DND-41 (cell line): ENCODE results near the gene MRPL9.
"Not testable (repeated sequence)": the region's sequence is repeated elsewhere in the genome, so short reads cannot be mapped to it uniquely, and the experiment has no call there.

ENCODE experiments used
- ATAC-seq: fragments of 200-7000 bp; cut with Tn5 transposase; 3 replicates; pipeline ENCODE4 v1.9.1; 2021; ENCODE audit warnings: low read depth; ENCODE audit not compliant: insufficient read depth
- DNase-seq: peaks from one replicate; pipeline ENCODE4 v3.0.0-alpha.2; 2020
- H2AFZ ChIP-seq: 2 replicates; pipeline ENCODE4 v1.6.0; 2012; ENCODE audit warnings: low read depth, low read length
- H3K27ac ChIP-seq: 2 replicates; pipeline ENCODE4 v1.5.1; 2012; ENCODE audit warnings: low read length, inconsistent platforms
- H3K27me3 ChIP-seq: fragments of 200-600 bp; sonication (generic); 2 replicates; pipeline ENCODE4 v1.6.0; 2012; ENCODE audit warnings: low read length, mild to moderate bottlenecking, inconsistent platforms; ENCODE audit not compliant: insufficient read depth, poor library complexity
- H3K36me3 ChIP-seq: 2 replicates; pipeline ENCODE4 v1.5.1; 2012; ENCODE audit warnings: low read length, inconsistent platforms; ENCODE audit not compliant: insufficient read depth
- H3K4me1 ChIP-seq: 2 replicates; pipeline ENCODE4 v1.5.1; 2012; ENCODE audit warnings: mild to moderate bottlenecking, low read length; ENCODE audit not compliant: insufficient read depth
- H3K4me2 ChIP-seq: 2 replicates; pipeline ENCODE4 v1.6.0; 2012; ENCODE audit warnings: mild to moderate bottlenecking, moderate library complexity, low read length, inconsistent platforms; ENCODE audit not compliant: insufficient read depth
- H3K4me3 ChIP-seq, 2 experiments: fragments of 200-600 bp in 1 of 2; shearing (Covaris generic) in 1 of 2; 2 replicates each; pipeline ENCODE4 v1.5.1; 2012 to 2016; ENCODE audit warnings: inconsistent platforms in 2 of 2, low read length in 2 of 2, mild to moderate bottlenecking in 2 of 2, low read depth in 1 of 2, moderate library complexity in 1 of 2
- H3K79me2 ChIP-seq: 2 replicates; pipeline ENCODE4 v1.6.0; 2012; ENCODE audit warnings: low read length, inconsistent platforms; ENCODE audit not compliant: insufficient read depth
- H3K9ac ChIP-seq: 2 replicates; pipeline ENCODE4 v1.6.0; 2012; ENCODE audit warnings: low read depth, mild to moderate bottlenecking, inconsistent platforms, low read length, moderate library complexity
- H3K9me3 ChIP-seq: 2 replicates; pipeline ENCODE4 v1.5.1; 2012; ENCODE audit warnings: low read length, moderate library complexity, mild to moderate bottlenecking, inconsistent platforms; ENCODE audit not compliant: insufficient read depth, severe bottlenecking
- H4K20me1 ChIP-seq: 2 replicates; pipeline ENCODE4 v1.6.0; 2012; ENCODE audit warnings: low read length; ENCODE audit not compliant: insufficient read depth
- CTCF ChIP-seq: IDR thresholded peaks from 2 replicates; pipeline ENCODE4 v1.5.1; 2012; ENCODE audit warnings: borderline replicate concordance, low read length, moderate library complexity, mild to moderate bottlenecking; ENCODE audit not compliant: poor library complexity, severe bottlenecking; ENCODE audit errors: extremely low read depth
- EZH2 ChIP-seq: IDR thresholded peaks from 3 replicates; pipeline ENCODE4 v1.6.1; 2012; ENCODE audit warnings: borderline replicate concordance, low read depth, mild to moderate bottlenecking, moderate library complexity, low read length, inconsistent platforms; ENCODE audit not compliant: severe bottlenecking

The MRPL9 gene

GRCh38 chr1:151783796-151784195, 20.5 kb upstream of the MRPL9 start:
- H2AFZ ChIP-seq: no peak overlapping the region
- H3K27me3 ChIP-seq: no peaks in the 10 kb centered on the region
- TF ChIP-seq EZH2: no peak
- no peak for TF ChIP-seq CTCF
- H3K9me3 ChIP-seq: no peaks in the 10 kb centered on the region
- no peak overlapping the region for H3K9ac ChIP-seq
- H3K4me2 ChIP-seq: no peak overlapping the region
- H3K27ac ChIP-seq: no peak overlapping the region
- peaks cover 3% of the 10 kb centered on the region for H3K4me1 ChIP-seq
- no peak overlapping the region for H3K4me3 ChIP-seq
- DNase-seq: no peak
- H3K79me2 ChIP-seq: peaks cover 5% of the 10 kb centered on the region
- peaks cover 30% of the 10 kb centered on the region for H3K36me3 ChIP-seq
- no peaks in the 10 kb centered on the region for H4K20me1 ChIP-seq
- no peak for ATAC-seq

GRCh38 chr1:151782741-151783140, 19.4 kb upstream of the MRPL9 start:
- DNase-seq (no peak), ATAC-seq (no peak)
- H3K79me2 ChIP-seq: peaks cover 2% of the 10 kb centered on the region
- H3K36me3 ChIP-seq: peaks cover 38% of the 10 kb centered on the region
- no peak overlapping the region for H3K4me3 ChIP-seq
- H4K20me1 ChIP-seq: no peaks in the 10 kb centered on the region
- no peaks in the 10 kb centered on the region for H3K9me3 ChIP-seq
- H3K4me2 ChIP-seq: no peak overlapping the region
- no peak overlapping the region for H3K9ac ChIP-seq
- no peaks in the 10 kb centered on the region for H3K27me3 ChIP-seq
- no peak overlapping the region for H2AFZ ChIP-seq
- no peak overlapping the region for H3K27ac ChIP-seq
- H3K4me1 ChIP-seq: no peaks in the 10 kb centered on the region
- TF ChIP-seq CTCF: no peak
- no peak for TF ChIP-seq EZH2

GRCh38 chr1:151782026-151782425, 18.7 kb upstream of the MRPL9 start:
- H2AFZ ChIP-seq, H3K79me2 ChIP-seq, H3K27ac ChIP-seq, H3K9ac ChIP-seq, DNase-seq, H3K4me2 ChIP-seq, H3K4me3 ChIP-seq, ATAC-seq, H3K4me1 ChIP-seq, H4K20me1 ChIP-seq, H3K27me3 ChIP-seq, H3K9me3 ChIP-seq: not testable (repeated sequence)
- H3K36me3 ChIP-seq: peaks cover 42% of the 10 kb centered on the region

GRCh38 chr1:151780736-151781135, 17.4 kb upstream of the MRPL9 start:
- not testable (repeated sequence) for H2AFZ ChIP-seq, ATAC-seq

More at GRCh38 chr1:151780736-151781135, 17.4 kb upstream of the MRPL9 start:
- H3K9me3 ChIP-seq, DNase-seq, H3K27ac ChIP-seq, H3K79me2 ChIP-seq, H3K9ac ChIP-seq, H4K20me1 ChIP-seq, H3K4me1 ChIP-seq, H3K4me2 ChIP-seq, H3K4me3 ChIP-seq, H3K27me3 ChIP-seq: not testable (repeated sequence)
- peaks cover 55% of the 10 kb centered on the region for H3K36me3 ChIP-seq
